ENCODE results near the gene INPP5A.

- TF ChIP-seq POLR2AphosphoS5 (IDR thresholded peaks at IDR 0.05) (no peak), POLR2A (IDR thresholded peaks at IDR 0.05) (no peak), EP300 (IDR thresholded peaks at IDR 0.05; ENCODE audit: low read depth) (no peak)
- TF ChIP-seq, protein P1, sequence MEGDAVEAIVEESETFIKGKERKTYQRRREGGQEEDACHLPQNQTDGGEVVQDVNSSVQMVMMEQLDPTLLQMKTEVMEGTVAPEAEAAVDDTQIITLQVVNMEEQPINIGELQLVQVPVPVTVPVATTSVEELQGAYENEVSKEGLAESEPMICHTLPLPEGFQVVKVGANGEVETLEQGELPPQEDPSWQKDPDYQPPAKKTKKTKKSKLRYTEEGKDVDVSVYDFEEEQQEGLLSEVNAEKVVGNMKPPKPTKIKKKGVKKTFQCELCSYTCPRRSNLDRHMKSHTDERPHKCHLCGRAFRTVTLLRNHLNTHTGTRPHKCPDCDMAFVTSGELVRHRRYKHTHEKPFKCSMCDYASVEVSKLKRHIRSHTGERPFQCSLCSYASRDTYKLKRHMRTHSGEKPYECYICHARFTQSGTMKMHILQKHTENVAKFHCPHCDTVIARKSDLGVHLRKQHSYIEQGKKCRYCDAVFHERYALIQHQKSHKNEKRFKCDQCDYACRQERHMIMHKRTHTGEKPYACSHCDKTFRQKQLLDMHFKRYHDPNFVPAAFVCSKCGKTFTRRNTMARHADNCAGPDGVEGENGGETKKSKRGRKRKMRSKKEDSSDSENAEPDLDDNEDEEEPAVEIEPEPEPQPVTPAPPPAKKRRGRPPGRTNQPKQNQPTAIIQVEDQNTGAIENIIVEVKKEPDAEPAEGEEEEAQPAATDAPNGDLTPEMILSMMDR (IDR thresholded peaks at IDR 0.05) = no peak
Measured at GRCh38 chr10:132627666-132628531, 90.3 kb downstream of the INPP5A start.

All from transverse colon (tissue), 4 donors.